A549 (cell line): ENCODE results near the gene SLCO1C1. TPM values are rescaled to one million over a fixed set of nuclear protein-coding genes. Genes with fewer than 3 reads are reported as not detected.

Source experiments
- ATAC-seq, 2 experiments: fragments of 200-7000 bp in 1 of 2; fragments of >200 bp in 1 of 2; cut with Nextera tagmentation in 1 of 2; cut with Tn5 transposase in 1 of 2; 3 replicates each; pipeline versions ENCODE4 v1.8.0 to v1.9.1; 2018 to 2020; ENCODE audit warnings: mild to moderate bottlenecking in 1 of 2, moderate library complexity in 1 of 2
- CTCF ChIA-PET: fragments of 300-600 bp; sonication (Branson Sonifier 250); formaldehyde crosslinking; extraction: SDS; loops from one replicate; lab custom pipeline; 2021; ENCODE audit warnings: antibody characterized with exemption, inconsistent platforms; lab: Yijun Ruan, JAX
- POLR2A ChIA-PET: fragments of 350-600 bp; formaldehyde crosslinking; extraction: SDS; loops from one replicate; lab custom pipeline; 2021; ENCODE audit warnings: antibody characterized with exemption, inconsistent platforms; lab: Yijun Ruan, JAX
- DNase-seq, 2 experiments: peaks; one replicate each; pipeline versions ENCODE4 v3.0.0 to v3.0.0-alpha.2; 2011 to 2016; ENCODE audit warnings: low read depth in 1 of 2, low spot score in 1 of 2
- FAIRE-seq: peaks from 2 replicates; lab custom pipeline; 2011; peaks lifted over from hg19 to GRCh38; lab: Jason Lieb, UNC
- H3K27ac ChIP-seq, 2 experiments: fragments of >200 bp; sonication (Bioruptor Twin); formaldehyde crosslinking; 3 replicates each; pipeline ENCODE4 v1.5.1; 2016 to 2017
- H3K4me1 ChIP-seq: fragments of >200 bp; sonication (Bioruptor Twin); formaldehyde crosslinking; 3 replicates; pipeline ENCODE4 v1.6.1; 2016
- H3K4me2 ChIP-seq: fragments of >200 bp; sonication (Bioruptor Twin); formaldehyde crosslinking; 3 replicates; pipeline ENCODE4 v1.6.1; 2016
- H3K4me3 ChIP-seq: fragments of >200 bp; sonication (Bioruptor Twin); formaldehyde crosslinking; 3 replicates; pipeline ENCODE4 v1.5.1; 2016
- H3K9me3 ChIP-seq: fragments of >200 bp; sonication (Bioruptor Twin); formaldehyde crosslinking; 3 replicates; pipeline ENCODE4 v1.6.1; 2016
- BHLHE40 ChIP-seq: IDR thresholded peaks from 2 replicates; pipeline ENCODE4 v1.6.1; 2012; ENCODE audit warnings: low read depth, low read length, inconsistent platforms
- CHD2 ChIP-seq: fragments of 150-350 bp; IDR thresholded peaks from 2 replicates; pipeline ENCODE4 v1.6.1; 2014; ENCODE audit warnings: low read length; ENCODE audit not compliant: partially characterized antibody
- CHD4 ChIP-seq: fragments of 200-600 bp; sonication (generic); IDR thresholded peaks from 2 replicates; pipeline ENCODE4 v1.6.1; 2016; ENCODE audit warnings: antibody characterized with exemption, mild to moderate bottlenecking, borderline replicate concordance
- CTCF ChIP-seq: fragments of >200 bp; sonication (Bioruptor Twin); formaldehyde crosslinking; IDR thresholded peaks from 3 replicates; pipeline ENCODE4 v1.5.1; 2016
- EHF ChIP-seq: fragments of 250-450 bp; sonication (Bioruptor Pico); IDR thresholded peaks from 2 replicates; pipeline ENCODE4 v1.5.0; 2020; ENCODE audit warnings: mild to moderate bottlenecking
- GATA3 ChIP-seq: IDR thresholded peaks from 2 replicates; pipeline ENCODE4 v1.6.1; 2012; ENCODE audit warnings: borderline replicate concordance
- HEYL ChIP-seq: fragments of 250-450 bp; sonication (Bioruptor Pico); IDR thresholded peaks from 2 replicates; pipeline ENCODE4 v1.8.0; 2021; ENCODE audit warnings: mild to moderate bottlenecking, moderate library complexity
- HOXB13 ChIP-seq: fragments of 250-450 bp; sonication (Bioruptor Pico); IDR thresholded peaks from 2 replicates; pipeline ENCODE4 v1.5.0; 2020; ENCODE audit warnings: low read depth, mild to moderate bottlenecking, moderate library complexity
- JUN ChIP-seq, 2 experiments: fragments of >200 bp; sonication (Bioruptor Twin); formaldehyde crosslinking; IDR thresholded peaks; 2 replicates in 1 of 2; 3 replicates in 1 of 2; pipeline ENCODE4 v1.6.1; 2016 to 2017
- MAFK ChIP-seq: fragments of 450-650 bp; IDR thresholded peaks from 2 replicates; pipeline ENCODE4 v1.6.1; 2014; ENCODE audit not compliant: partially characterized antibody
- MYC ChIP-seq: IDR thresholded peaks from 2 replicates; pipeline ENCODE4 v1.6.1; 2012; ENCODE audit warnings: mild to moderate bottlenecking, inconsistent platforms, low read length, improper control_type of control experiment, borderline replicate concordance
- NPAS2 ChIP-seq: fragments of 250-450 bp; sonication (Bioruptor Pico); IDR thresholded peaks from 2 replicates; pipeline ENCODE4 v1.8.0; 2022; ENCODE audit warnings: mild to moderate bottlenecking, moderate library complexity, borderline replicate concordance
- PHF8 ChIP-seq: fragments of 200-600 bp; sonication (generic); IDR thresholded peaks from 2 replicates; pipeline ENCODE4 v1.6.1; 2016; ENCODE audit warnings: low read depth, mild to moderate bottlenecking, antibody characterized with exemption, moderate library complexity, borderline replicate concordance
- RAD21 ChIP-seq, 2 experiments: fragments of >200 bp in 1 of 2; sonication (Bioruptor Twin) in 1 of 2; formaldehyde crosslinking in 1 of 2; IDR thresholded peaks in 1 of 2; conservative IDR thresholded peaks in 1 of 2; 2 replicates in 1 of 2; 3 replicates in 1 of 2; pipeline ENCODE4 v1.6.1; 2012 to 2018; ENCODE audit warnings: inconsistent platforms in 1 of 2
- REST ChIP-seq: fragments of 200-600 bp; sonication (generic); IDR thresholded peaks from 2 replicates; pipeline ENCODE4 v1.6.1; 2016; ENCODE audit warnings: antibody characterized with exemption, mild to moderate bottlenecking, moderate library complexity
- RNF2 ChIP-seq: fragments of 200-600 bp; sonication (generic); IDR thresholded peaks from 2 replicates; pipeline ENCODE4 v1.6.1; 2016; ENCODE audit warnings: low read depth, mild to moderate bottlenecking, antibody characterized with exemption, moderate library complexity, borderline replicate concordance
- TFCP2L1 ChIP-seq: fragments of 250-450 bp; sonication (Bioruptor Pico); IDR thresholded peaks from 2 replicates; pipeline ENCODE4 v1.5.0; 2021; ENCODE audit warnings: mild to moderate bottlenecking
- USF2 ChIP-seq: fragments of 450-650 bp; IDR thresholded peaks from 2 replicates; pipeline ENCODE4 v1.6.1; 2014; ENCODE audit warnings: antibody characterized with exemption
- ZNF302 ChIP-seq: fragments of 250-450 bp; sonication (Bioruptor Pico); IDR thresholded peaks from 2 replicates; pipeline ENCODE4 v1.9.0; 2021; ENCODE audit warnings: inconsistent platforms, mild to moderate bottlenecking, moderate library complexity
- WGBS: methylation state at CpG from one replicate; pipeline ENCODE4 v1.1.6; 2017; ENCODE audit errors: missing lambda C conversion rate; 5-methylcytosine and 5-hydroxymethylcytosine counted together
- polyA plus RNA-seq, 4 experiments: library from polyadenylated mRNA; depleted of rRNA in 3 of 4; stranded (reverse); fragments of >200 nt; fragmentation: RNase III in 1 of 4; extraction: RNeasy Plus Mini Kit Qiagen cat#74134 plus additional on column Dnase treatment in 1 of 4; gene quantifications; 2 replicates in 3 of 4; 3 replicates in 1 of 4; pipeline ENCODE4 v1.2.3, GENCODE V29; 2011 to 2017

Gene SLCO1C1
- polyA plus RNA-seq, 2 of the 4 experiments (the other 2 are of a cell fraction) = 0.05 to 0.06 TPM

GRCh38 chr12:20711846-20712245, 16.7 kb downstream of the SLCO1C1 start:
- DNase-seq (no peak), FAIRE-seq (no peak), ATAC-seq (no peak)
- no peak overlapping the region for H3K27ac ChIP-seq
- ChIA-PET POLR2A (no interaction called here), CTCF (no interaction called here)
- TF ChIP-seq CHD4 (no peak), GATA3 (no peak), HEYL (no peak), NPAS2 (CRISPR knock-in tag) (no peak), RNF2 (no peak), TFCP2L1 (CRISPR knock-in tag) (no peak), EHF (CRISPR knock-in tag) (no peak), USF2 (no peak), ZNF302 (no peak), BHLHE40 (no peak), MYC (no peak)
- H3K4me3 ChIP-seq = no peak overlapping the region
- H3K4me1 ChIP-seq = no peaks in the 10 kb centered on the region
- no peak overlapping the region for H3K4me2 ChIP-seq
- no peaks in the 10 kb centered on the region for H3K9me3 ChIP-seq
- WGBS = 77% methylated on average over 3 of the region's 3 CpGs

- no peak overlapping the region for H3K4me2 ChIP-seq
- peak in 1 of 2 experiments; percentile 54; a peak in 1 of 6 replicates for ATAC-seq
- POLR2A ChIA-PET = no interaction called here
- DNase-seq = peak in 1 of 2 experiments; percentile 10
- FAIRE-seq = no peak
- CTCF ChIA-PET = interaction anchor here (1.1 kb wide), 1 partner anchor 9 kb away, joined by 3 read pairs; no protein-coding TSS in a partner anchor
- no peaks in the 10 kb centered on the region for H3K4me1 ChIP-seq
- TF ChIP-seq MAFK (no peak), PHF8 (no peak), MYC (no peak), RAD21 (conservative IDR thresholded peaks at IDR 0.05 in 1 of 2, IDR thresholded peaks at IDR 0.05 in 1 of 2) (peak in 1 of 2 experiments; percentile 21; a peak in 1 of 5 replicates), REST (no peak), NPAS2 (CRISPR knock-in tag) (no peak), CHD2 (no peak), JUN (IDR thresholded peaks at IDR 0.05) (no peak)
- H3K27ac ChIP-seq = no peak overlapping the region
- WGBS = 58% methylated on average over 2 of the region's 2 CpGs
- H3K4me3 ChIP-seq = no peak overlapping the region
- no peaks in the 10 kb centered on the region for H3K9me3 ChIP-seq
Observed at GRCh38 chr12:20716037-20716436, 20.9 kb downstream of the SLCO1C1 start.

GRCh38 chr12:20716985-20717384, 21.9 kb downstream of the SLCO1C1 start:
- ATAC-seq = no peak
- POLR2A ChIA-PET = interaction anchor here (0.6 kb wide), 1 partner anchor 554 kb away, joined by 4 read pairs; no protein-coding TSS in a partner anchor
- TF ChIP-seq CHD2 (no peak), HOXB13 (CRISPR knock-in tag) (no peak), USF2 (no peak), CHD4 (no peak), REST (no peak), CTCF (no peak)
- TF ChIP-seq, all 56 proteins: peak for 0
- Histone ChIP-seq H3K4me2 (no peak overlapping the region), H3K9me3 (no peaks in the 10 kb centered on the region), H3K4me3 (no peak overlapping the region), H3K27ac (no peak overlapping the region), H3K4me1 (no peaks in the 10 kb centered on the region)
- 75% methylated on average over 1 of the region's 1 CpG for WGBS
- no peak for DNase-seq
- FAIRE-seq = no peak
- CTCF ChIA-PET = no interaction called here
